ENCODE data around the gene TMEM175.

Gene TMEM175

DNA sequence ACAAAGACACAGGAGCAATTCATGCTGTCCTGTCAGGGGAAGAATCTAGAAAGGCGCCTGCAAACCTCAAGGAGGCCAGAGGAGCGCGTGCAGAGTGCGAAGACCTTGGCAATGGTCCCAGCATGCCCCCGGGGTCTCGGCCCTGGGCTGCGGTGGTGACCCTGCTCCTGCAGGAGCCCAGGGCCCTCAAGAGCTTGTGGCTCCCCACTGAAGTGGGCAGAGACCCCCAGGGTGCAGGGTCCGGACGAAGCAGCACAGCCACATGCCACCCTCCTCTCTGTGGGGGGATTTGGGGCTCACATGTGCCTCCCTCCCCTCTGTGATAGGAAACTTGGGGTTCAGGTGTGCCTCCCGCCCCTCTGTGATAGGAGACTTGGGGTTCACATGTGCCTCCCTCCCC lies 39.5 kb upstream of the TMEM175 start:
- no peak overlapping the region for H3K27ac ChIP-seq (ENCODE audit: low read depth, low read length)
- H3K36me3 ChIP-seq (ENCODE audit: control insufficient read depth, insufficient read depth, low read length), result peaks cover 35% of the 10 kb centered on the region
- H3K9ac ChIP-seq (ENCODE audit: low read length), result no peak overlapping the region
- no peak overlapping the region for H3K4me3 ChIP-seq (ENCODE audit: low read length)
- no peaks in the 10 kb centered on the region for H3K4me1 ChIP-seq (ENCODE audit: control insufficient read depth, insufficient read depth, low read length)
- no peaks in the 10 kb centered on the region for H3K27me3 ChIP-seq (ENCODE audit: control insufficient read depth, insufficient read depth, low read length)

DNA sequence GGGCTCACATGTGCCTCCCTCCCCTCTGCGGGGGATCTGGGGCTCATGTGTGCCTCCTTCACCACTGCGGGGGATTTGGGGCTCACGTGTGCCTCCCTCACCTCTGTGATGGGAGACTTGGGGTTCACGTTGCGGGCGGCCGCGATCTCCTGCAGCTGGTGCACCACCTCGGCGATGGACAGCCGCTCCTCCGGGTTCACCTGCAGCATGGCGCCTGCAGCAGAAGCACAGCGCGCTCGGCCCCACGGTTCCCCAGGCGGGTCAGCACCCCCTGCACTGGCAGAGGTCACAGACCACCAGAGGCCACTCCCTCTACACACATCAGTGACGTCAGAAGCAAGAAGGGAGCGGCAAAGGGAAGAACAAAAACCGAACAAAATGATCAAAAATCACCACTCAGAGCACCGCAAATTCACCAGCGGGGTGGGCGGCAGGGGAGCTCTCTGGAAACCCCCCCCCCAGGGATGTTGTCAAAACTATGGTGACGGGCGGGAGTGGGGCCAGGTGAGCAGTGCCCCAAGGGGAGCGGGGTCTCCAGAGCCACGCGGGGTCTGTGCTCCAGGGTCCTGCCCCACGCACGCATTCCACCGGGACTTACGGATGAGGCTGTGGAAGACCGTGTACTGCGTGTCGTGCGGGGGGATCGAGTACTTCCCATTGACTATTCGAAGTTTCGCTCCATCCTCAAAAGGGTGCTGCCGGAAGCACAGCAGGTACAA lies 38.8 kb upstream of the TMEM175 start:
- H3K27me3 ChIP-seq (ENCODE audit: control insufficient read depth, insufficient read depth, low read length), result no peaks in the 10 kb centered on the region
- peaks cover 34% of the 10 kb centered on the region for H3K36me3 ChIP-seq (ENCODE audit: control insufficient read depth, insufficient read depth, low read length)

DNA sequence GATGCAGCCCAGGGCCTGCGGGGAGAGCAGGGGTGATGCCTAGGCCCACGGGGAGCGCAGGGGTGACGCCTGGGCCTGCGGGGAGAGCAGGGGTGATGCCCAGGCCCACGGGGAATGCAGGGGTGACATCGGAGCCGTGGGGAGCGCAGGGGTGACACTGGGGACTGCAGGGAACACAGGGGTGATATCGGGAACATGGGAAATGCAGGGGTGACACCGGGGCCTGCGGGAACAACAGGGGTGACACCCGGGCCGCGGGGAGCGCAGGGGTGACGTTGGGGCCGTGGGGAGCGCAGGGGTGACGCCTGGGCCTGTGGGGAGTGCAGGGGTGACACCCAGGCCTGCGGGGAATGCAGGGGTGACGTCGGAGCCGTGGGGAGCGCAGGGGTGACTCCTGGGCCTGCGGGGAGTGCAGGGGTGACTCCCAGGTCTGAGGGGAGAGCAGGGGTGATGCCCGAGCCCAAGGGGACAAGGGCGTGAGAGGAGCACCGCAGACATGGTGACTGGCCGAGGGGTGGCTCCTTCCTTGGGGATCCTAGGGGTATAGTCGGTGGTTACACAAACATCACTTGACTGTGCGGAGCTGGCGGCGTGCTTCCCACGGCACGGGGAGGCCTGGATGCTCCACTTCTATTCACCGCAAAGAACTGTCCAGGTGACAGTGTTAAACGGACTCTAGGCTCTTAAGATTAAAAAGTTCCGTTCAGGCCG lies 38.1 kb upstream of the TMEM175 start:
- H3K36me3 ChIP-seq (ENCODE audit: control insufficient read depth, insufficient read depth, low read length), result peaks cover 34% of the 10 kb centered on the region
- H3K27ac ChIP-seq (ENCODE audit: low read depth, low read length), result no peak overlapping the region
- no peaks in the 10 kb centered on the region for H3K27me3 ChIP-seq (ENCODE audit: control insufficient read depth, insufficient read depth, low read length)
- H3K4me3 ChIP-seq (ENCODE audit: low read length), result no peak overlapping the region
- H3K4me1 ChIP-seq (ENCODE audit: control insufficient read depth, insufficient read depth, low read length), result no peaks in the 10 kb centered on the region
- no peak overlapping the region for H3K9ac ChIP-seq (ENCODE audit: low read length)

More for the DNA sequence above, 38.8 kb upstream of the TMEM175 start:
- Histone ChIP-seq H3K4me3 (ENCODE audit: low read length) (no peak overlapping the region), H3K9ac (ENCODE audit: low read length) (no peak overlapping the region), H3K27ac (ENCODE audit: low read depth, low read length) (no peak overlapping the region), H3K4me1 (ENCODE audit: control insufficient read depth, insufficient read depth, low read length) (no peaks in the 10 kb centered on the region)

DNA sequence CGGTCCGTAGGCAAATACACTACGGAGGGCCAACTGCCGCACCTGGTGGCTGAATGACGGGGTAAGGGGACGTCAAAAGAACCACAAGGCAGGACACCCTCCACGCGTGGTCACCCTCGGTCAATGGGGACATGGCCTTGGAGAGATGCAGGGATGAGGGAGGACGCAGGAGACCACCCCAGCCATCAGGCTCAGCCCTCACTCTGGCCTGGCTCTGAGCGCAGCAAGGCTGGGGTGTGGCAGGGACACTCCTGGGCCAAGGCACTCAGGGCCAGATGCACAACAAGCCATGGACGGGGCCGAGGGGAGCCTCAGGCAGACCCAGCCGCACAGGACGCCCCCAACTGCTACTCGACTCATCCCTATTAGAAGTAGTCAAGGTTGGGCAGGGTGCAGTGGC lies 36.7 kb upstream of the TMEM175 start:
- Histone ChIP-seq H3K4me1 (ENCODE audit: control insufficient read depth, insufficient read depth, low read length) (no peaks in the 10 kb centered on the region), H3K4me3 (ENCODE audit: low read length) (no peak overlapping the region), H3K36me3 (ENCODE audit: control insufficient read depth, insufficient read depth, low read length) (peaks cover 29% of the 10 kb centered on the region), H3K27me3 (ENCODE audit: control insufficient read depth, insufficient read depth, low read length) (no peaks in the 10 kb centered on the region), H3K9ac (ENCODE audit: low read length) (no peak overlapping the region), H3K27ac (ENCODE audit: low read depth, low read length) (no peak overlapping the region)

DNA sequence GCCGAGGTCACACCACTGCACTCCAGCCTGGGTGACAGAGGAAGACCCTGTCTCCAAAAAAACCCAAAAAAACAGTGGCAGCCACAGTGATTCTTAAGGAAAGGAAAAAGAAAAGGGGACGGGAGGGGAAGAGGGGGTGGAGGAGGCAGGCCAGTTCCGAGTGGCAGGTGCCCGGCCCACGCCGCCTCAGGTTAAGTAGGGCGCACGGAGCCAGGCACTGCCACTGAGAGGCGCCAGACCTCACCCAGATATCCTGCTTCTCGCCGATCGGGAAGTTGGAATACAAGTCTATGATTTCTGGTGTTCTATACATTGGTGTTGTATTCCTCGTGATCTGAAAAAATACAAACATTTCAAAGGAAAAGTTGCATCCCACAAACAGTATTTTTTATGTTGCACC lies 36.0 kb upstream of the TMEM175 start:
- Histone ChIP-seq H3K27ac (ENCODE audit: low read depth, low read length) (no peak overlapping the region), H3K27me3 (ENCODE audit: control insufficient read depth, insufficient read depth, low read length) (no peaks in the 10 kb centered on the region), H3K4me1 (ENCODE audit: control insufficient read depth, insufficient read depth, low read length) (no peaks in the 10 kb centered on the region), H3K4me3 (ENCODE audit: low read length) (no peak overlapping the region), H3K9ac (ENCODE audit: low read length) (no peak overlapping the region), H3K36me3 (ENCODE audit: control insufficient read depth, insufficient read depth, low read length) (peaks cover 29% of the 10 kb centered on the region)

DNA sequence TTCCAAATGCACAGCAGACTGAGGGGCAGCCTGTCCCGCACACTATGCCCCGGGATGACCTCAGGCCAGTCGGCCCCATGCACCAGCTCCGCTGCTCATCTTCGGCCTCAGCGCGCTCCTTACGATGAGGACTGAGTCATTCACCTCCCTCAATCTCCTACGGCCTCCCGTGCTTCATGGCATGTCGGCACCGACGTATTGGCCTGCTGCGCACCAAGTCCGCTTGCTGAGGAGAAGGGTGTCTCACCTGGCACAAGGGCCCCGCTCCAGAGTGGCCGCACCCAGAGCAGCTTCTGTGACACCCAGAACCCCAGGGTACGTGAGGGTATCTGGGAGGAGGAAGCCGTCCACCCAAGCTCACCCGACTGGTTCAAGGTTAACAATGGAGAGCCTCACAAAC lies 35.6 kb upstream of the TMEM175 start:
- Histone ChIP-seq H3K36me3 (ENCODE audit: control insufficient read depth, insufficient read depth, low read length) (peaks cover 29% of the 10 kb centered on the region), H3K27ac (ENCODE audit: low read depth, low read length) (no peak overlapping the region), H3K4me1 (ENCODE audit: control insufficient read depth, insufficient read depth, low read length) (no peaks in the 10 kb centered on the region), H3K27me3 (ENCODE audit: control insufficient read depth, insufficient read depth, low read length) (no peaks in the 10 kb centered on the region), H3K9ac (ENCODE audit: low read length) (no peak overlapping the region), H3K4me3 (ENCODE audit: low read length) (no peak overlapping the region)

DNA sequence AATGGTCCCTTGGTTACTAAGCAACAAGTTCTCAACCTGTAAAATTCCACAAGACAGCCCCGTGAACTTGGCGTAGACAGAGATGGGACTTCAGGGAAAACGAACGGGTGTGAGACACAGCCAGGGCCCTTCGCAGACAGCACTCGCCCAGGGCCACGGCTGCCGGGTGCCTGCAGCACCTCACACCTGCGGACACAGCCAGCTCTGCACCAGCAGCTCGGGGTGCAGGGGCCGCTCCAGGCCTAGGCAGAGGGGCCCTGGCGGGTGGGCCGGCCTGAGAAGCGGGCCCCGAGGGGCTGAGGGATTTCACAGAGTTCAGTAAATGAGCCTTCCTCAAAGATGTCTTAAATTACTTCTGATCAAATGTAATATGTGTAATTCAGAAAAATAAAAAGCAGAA lies 34.1 kb upstream of the TMEM175 start:
- Histone ChIP-seq H3K36me3 (ENCODE audit: control insufficient read depth, insufficient read depth, low read length) (peaks cover 26% of the 10 kb centered on the region), H3K4me3 (ENCODE audit: low read length) (no peak overlapping the region), H3K27ac (ENCODE audit: low read depth, low read length) (no peak overlapping the region), H3K9ac (ENCODE audit: low read length) (no peak overlapping the region), H3K4me1 (ENCODE audit: control insufficient read depth, insufficient read depth, low read length) (no peaks in the 10 kb centered on the region), H3K27me3 (ENCODE audit: control insufficient read depth, insufficient read depth, low read length) (no peaks in the 10 kb centered on the region)

DNA sequence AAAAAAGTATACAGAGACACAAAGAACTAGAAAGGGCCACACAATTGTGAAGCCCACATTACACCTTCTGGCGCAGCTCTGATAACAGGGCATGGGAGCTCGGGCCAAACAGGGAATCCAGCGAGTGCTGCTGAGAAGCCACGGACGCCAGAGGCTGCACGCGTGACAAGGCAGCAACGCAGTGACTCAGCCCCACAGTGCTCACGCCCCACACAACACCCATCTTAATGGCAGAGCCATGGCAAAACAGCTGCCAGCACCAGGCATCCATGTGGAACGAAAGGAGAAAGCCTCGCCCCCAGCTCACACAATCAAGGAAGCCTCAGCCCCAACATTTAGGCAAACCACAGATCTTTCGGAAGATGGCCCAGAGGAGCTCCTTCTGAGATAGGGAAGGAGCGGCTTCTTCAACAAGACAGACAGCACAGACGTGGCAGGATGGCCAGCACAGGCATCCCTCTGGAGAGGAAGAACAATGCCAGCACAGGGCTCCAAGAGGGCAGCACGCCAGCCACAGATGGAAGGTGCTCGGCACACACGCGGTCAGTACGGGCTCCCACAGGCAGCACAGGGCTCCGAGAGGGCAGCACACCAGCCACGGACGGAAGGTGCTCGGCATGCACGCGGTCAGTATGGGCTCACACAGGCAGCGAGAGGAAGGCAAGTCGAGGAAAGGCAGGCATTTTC lies 33.2 kb upstream of the TMEM175 start:
- H3K36me3 ChIP-seq (ENCODE audit: control insufficient read depth, insufficient read depth, low read length), result peaks cover 21% of the 10 kb centered on the region
- no peak overlapping the region for H3K9ac ChIP-seq (ENCODE audit: low read length)

DNA sequence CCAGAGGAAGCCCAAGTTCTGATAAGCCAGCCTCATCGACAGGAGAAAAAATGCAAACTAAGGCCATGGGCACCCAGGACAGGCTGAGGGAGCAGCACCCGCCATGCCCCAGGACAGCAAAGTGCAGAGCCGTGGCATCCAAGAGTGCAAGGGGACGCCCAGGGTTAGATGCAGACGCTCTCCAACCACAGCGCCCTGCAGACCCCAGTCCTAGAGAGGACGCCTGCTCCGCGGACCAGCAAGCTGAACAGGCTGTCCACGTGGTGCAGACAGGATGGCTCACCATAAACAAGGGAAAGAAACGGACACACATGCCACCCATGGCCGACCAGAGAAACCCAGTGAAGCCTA lies 32.7 kb upstream of the TMEM175 start:
- Histone ChIP-seq H3K27me3 (ENCODE audit: control insufficient read depth, insufficient read depth, low read length) (no peaks in the 10 kb centered on the region), H3K4me1 (ENCODE audit: control insufficient read depth, insufficient read depth, low read length) (no peaks in the 10 kb centered on the region), H3K4me3 (ENCODE audit: low read length) (no peak overlapping the region), H3K36me3 (ENCODE audit: control insufficient read depth, insufficient read depth, low read length) (peaks cover 21% of the 10 kb centered on the region), H3K27ac (ENCODE audit: low read depth, low read length) (no peak overlapping the region), H3K9ac (ENCODE audit: low read length) (no peak overlapping the region)

More for the DNA sequence above, 33.2 kb upstream of the TMEM175 start:
- H3K4me3 ChIP-seq (ENCODE audit: low read length), result no peak overlapping the region
- no peaks in the 10 kb centered on the region for H3K4me1 ChIP-seq (ENCODE audit: control insufficient read depth, insufficient read depth, low read length)
- no peaks in the 10 kb centered on the region for H3K27me3 ChIP-seq (ENCODE audit: control insufficient read depth, insufficient read depth, low read length)
- H3K27ac ChIP-seq (ENCODE audit: low read depth, low read length), result no peak overlapping the region

DNA sequence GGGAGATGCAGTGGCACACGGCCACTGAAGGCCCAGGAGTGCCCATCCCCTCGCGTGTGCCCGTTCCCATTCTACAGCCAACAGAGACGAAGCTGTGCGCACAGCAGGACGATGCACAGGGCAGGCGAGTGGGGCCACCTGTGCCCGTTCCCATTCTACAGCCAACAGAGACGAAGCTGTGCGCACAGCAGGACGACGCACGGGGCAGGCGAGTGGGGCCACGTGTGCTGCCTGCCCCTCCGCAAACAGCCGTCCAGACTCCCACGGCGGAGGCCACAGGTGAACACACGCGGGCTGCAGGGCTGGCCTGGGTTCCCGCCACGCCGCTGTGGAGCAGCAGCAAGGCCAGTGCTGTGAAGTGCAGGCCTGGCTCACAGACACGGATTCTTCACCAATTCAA lies 32.2 kb upstream of the TMEM175 start:
- Histone ChIP-seq H3K9ac (ENCODE audit: low read length) (no peak overlapping the region), H3K4me1 (ENCODE audit: control insufficient read depth, insufficient read depth, low read length) (no peaks in the 10 kb centered on the region), H3K27me3 (ENCODE audit: control insufficient read depth, insufficient read depth, low read length) (no peaks in the 10 kb centered on the region), H3K4me3 (ENCODE audit: low read length) (no peak overlapping the region), H3K27ac (ENCODE audit: low read depth, low read length) (no peak overlapping the region), H3K36me3 (ENCODE audit: control insufficient read depth, insufficient read depth, low read length) (peaks cover 20% of the 10 kb centered on the region)

DNA sequence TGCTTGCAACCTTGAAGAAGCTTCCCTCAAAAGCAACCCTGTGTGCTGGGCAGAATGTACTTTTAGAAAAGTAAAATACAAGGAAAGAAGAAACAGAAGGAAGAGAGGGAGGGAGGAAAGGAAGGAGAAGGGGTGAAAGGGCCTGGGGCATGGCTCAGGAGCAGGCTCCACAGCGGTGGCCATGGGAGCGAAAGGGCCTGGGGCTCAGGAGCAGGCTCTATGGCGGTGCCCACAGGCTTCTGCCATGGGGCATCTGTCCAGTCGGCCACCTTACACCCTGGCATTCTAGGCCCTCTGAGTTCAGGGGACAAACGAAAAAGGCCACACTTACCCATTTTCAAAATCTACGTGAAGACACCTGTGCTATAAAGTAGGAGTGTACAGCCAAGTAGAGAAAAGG lies 31.5 kb upstream of the TMEM175 start:
- Histone ChIP-seq H3K27me3 (ENCODE audit: control insufficient read depth, insufficient read depth, low read length) (no peaks in the 10 kb centered on the region), H3K4me1 (ENCODE audit: control insufficient read depth, insufficient read depth, low read length) (no peaks in the 10 kb centered on the region), H3K27ac (ENCODE audit: low read depth, low read length) (no peak overlapping the region), H3K36me3 (ENCODE audit: control insufficient read depth, insufficient read depth, low read length) (peaks cover 13% of the 10 kb centered on the region), H3K9ac (ENCODE audit: low read length) (no peak overlapping the region), H3K4me3 (ENCODE audit: low read length) (no peak overlapping the region)

DNA sequence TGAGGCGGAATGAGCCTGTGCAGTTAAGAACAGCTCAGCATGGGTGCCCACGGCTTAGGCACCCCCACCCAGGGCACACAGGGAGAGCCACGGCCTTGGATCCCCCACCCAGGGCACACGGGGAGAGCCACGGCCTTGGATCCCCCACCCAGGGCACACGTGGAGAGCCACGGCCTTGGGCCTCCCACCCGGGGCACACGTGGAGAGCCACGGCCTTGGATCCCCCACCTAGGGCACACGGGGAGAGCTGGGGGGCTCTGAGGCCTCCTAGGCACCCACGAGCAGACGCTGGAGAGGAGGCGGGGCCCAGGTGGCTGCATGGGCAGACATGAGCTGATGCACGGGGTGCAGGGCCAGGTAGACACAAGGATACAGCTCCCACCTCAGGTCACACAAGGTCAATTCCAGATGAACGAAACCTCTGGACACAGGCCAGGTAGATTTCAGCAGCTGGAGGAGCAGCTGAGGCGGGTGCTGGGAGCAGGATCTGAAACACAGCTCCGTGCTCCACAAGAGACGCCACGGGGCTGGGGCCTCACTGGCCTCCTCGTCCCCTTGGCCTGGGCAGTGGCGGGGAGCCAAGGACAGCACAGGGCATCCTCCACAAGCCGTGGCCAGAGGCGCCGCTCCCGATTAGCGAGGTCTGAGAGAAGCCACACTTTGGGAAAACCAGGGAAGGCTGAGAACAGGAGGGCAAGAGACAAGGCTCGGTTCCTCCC lies 30.9 kb upstream of the TMEM175 start:
- H3K4me1 ChIP-seq (ENCODE audit: control insufficient read depth, insufficient read depth, low read length), result no peaks in the 10 kb centered on the region
- H3K4me3 ChIP-seq (ENCODE audit: low read length), result no peak overlapping the region
- H3K36me3 ChIP-seq (ENCODE audit: control insufficient read depth, insufficient read depth, low read length), result peaks cover 13% of the 10 kb centered on the region
- H3K9ac ChIP-seq (ENCODE audit: low read length), result no peak overlapping the region
- H3K27ac ChIP-seq (ENCODE audit: low read depth, low read length), result no peak overlapping the region
- H3K27me3 ChIP-seq (ENCODE audit: control insufficient read depth, insufficient read depth, low read length), result no peaks in the 10 kb centered on the region
